Measurements from ENCODE around the gene PHYKPL.

The PHYKPL gene

DNA sequence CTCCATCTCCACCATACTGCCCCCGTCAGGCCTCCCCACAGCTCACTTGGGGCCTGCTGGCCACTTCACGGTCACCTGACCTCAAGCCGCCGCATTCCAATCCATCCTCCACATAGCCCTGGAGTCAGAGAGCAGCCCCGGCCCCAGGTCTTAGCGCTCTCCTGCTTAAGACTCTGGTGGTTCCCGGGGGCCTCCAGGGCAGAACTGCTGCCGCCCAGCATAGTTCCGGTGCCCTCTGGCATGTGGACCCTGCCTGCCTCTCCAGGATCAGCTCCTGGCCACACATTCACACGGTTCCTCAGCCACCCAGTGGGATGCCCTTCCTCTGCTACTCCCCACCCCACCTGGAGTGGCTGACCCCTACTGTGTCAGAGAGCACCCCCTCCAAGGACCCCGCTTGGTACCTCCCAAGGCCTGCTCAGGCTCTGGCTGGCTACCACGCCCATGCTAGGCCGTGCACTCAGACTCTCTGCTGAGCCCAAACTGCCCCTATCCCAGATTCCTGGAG lies 8.7 kb downstream of the PHYKPL start:
- ATAC-seq (replicated peaks; ENCODE audit: extremely low read depth, poor library complexity, severe bottlenecking): no peak
- H3K4me1 Mint-ChIP-seq: peaks cover 62% of the 10 kb centered on the region
- DNase-seq (ENCODE audit: low spot score in 2 of 2): no peak
- peak overlapping the region; percentile 79 for H3K27ac Mint-ChIP-seq (ENCODE audit: low read depth)
- H3K36me3 Mint-ChIP-seq (ENCODE audit: insufficient read depth): peaks cover 34% of the 10 kb centered on the region
- no peak overlapping the region for H3K4me3 Mint-ChIP-seq
- no peaks in the 10 kb centered on the region for H3K27me3 Mint-ChIP-seq
- H3K9me3 Mint-ChIP-seq: no peaks in the 10 kb centered on the region

DNA sequence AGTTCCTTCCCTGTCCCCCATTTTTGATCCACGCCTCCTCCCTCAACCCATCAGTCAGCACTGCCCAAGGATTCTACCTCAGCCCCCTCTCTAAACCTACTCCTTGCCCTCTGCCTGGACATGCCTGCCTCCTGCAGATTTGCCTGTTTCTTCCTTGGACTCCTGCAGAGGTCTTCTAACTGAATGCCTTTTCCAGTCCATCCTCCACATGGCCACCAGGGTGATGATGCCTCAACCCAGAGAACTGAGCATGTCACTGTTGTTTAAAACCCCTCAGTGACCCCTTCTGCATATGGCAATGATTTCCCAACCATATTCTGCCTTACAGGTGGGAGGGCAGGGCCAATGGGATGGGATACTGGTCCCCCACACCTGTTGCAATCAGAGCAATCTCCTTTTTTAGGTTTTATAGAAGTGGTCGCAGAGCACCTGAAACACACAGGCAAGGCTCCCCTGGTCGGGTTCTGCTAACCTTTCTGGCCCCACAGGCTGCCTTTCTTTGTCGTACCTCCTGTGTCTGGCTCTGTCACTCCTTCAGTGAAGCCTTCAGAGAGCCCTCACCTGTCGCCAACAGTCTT lies 9.3 kb downstream of the PHYKPL start:
- no peak for DNase-seq (ENCODE audit: low spot score in 2 of 2)
- Mint-ChIP-seq H3K4me1 (peaks cover 56% of the 10 kb centered on the region), H3K4me3 (no peak overlapping the region), H3K27me3 (no peaks in the 10 kb centered on the region), H3K27ac (ENCODE audit: low read depth) (peak overlapping the region; percentile 79), H3K9me3 (no peaks in the 10 kb centered on the region), H3K36me3 (ENCODE audit: insufficient read depth) (peaks cover 36% of the 10 kb centered on the region)
- ATAC-seq (replicated peaks; ENCODE audit: extremely low read depth, poor library complexity, severe bottlenecking): no peak

DNA sequence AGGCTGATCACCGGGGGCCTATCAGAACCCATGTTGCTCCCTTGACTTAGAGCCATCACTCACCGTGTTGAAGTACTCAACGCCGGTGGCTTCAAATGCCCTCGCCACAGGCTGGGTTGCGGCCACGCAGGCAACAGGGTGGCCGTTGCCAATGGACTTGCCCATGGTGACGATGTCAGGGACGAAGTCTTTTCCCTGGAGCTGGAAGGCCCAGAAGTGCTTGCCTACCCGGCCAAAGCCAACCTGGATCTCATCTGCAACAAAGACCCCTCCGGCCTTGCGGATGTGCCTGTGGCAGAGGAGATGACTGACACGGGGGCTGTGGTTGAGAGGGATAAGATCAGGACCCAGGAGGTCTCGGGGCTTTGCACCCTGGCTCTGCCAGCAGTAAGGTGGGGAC lies 10.3 kb downstream of the PHYKPL start:
- Mint-ChIP-seq H3K4me3 (no peak overlapping the region), H3K27ac (ENCODE audit: low read depth) (no peak overlapping the region), H3K36me3 (ENCODE audit: insufficient read depth) (peaks cover 34% of the 10 kb centered on the region), H3K9me3 (no peaks in the 10 kb centered on the region), H3K27me3 (no peaks in the 10 kb centered on the region), H3K4me1 (peaks cover 46% of the 10 kb centered on the region)
- DNase-seq (ENCODE audit: low spot score in 2 of 2) (no peak), ATAC-seq (replicated peaks; ENCODE audit: extremely low read depth, poor library complexity, severe bottlenecking) (no peak)

DNA sequence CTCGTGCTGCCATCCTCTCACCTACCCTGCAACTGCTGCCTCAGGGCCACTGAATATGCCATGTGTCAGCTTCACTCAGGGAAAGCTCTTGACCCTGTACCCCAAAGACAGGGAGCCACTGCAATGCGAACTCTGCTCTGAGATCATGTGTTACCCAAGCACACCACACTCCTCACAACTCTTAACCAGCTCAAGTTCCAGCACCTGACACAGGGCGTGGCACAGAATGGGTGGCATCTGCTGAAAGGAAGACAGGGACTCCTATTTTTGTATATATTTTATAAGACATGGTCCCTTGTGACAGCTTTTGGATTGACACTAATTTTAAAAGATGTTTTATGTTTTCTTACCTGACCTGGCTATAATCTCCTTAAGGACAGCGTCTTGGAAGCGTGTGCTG lies 10.7 kb downstream of the PHYKPL start:
- DNase-seq (ENCODE audit: low spot score in 2 of 2): no peak
- Mint-ChIP-seq H3K4me1 (peaks cover 43% of the 10 kb centered on the region), H3K9me3 (no peaks in the 10 kb centered on the region), H3K4me3 (no peak overlapping the region), H3K27me3 (no peaks in the 10 kb centered on the region), H3K27ac (ENCODE audit: low read depth) (peak overlapping the region; percentile 70), H3K36me3 (ENCODE audit: insufficient read depth) (peaks cover 34% of the 10 kb centered on the region)
- no peak for ATAC-seq (replicated peaks; ENCODE audit: extremely low read depth, poor library complexity, severe bottlenecking)

DNA sequence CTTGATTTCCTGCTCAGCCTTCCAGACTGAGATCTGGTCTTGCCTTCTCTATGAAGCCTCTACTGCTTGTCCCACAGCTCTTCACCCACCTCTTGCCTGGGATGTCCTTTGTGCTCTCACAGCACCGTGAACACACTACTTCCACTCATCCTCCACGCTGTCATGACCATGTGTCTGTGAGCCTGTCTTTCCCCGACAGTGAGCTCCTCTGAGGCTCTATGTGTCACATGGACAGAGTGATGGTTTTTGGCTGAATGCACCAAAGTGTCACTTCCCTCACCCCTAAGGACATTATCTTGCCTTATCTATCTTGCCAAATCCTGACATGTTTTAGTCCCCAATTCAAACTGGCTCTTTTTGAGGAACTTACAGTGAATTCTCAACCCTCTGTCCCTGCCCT lies 11.3 kb downstream of the PHYKPL start:
- Mint-ChIP-seq H3K27ac (ENCODE audit: low read depth) (peak overlapping the region; percentile 70), H3K36me3 (ENCODE audit: insufficient read depth) (peaks cover 39% of the 10 kb centered on the region), H3K9me3 (no peaks in the 10 kb centered on the region), H3K4me1 (peaks cover 45% of the 10 kb centered on the region), H3K4me3 (no peak overlapping the region), H3K27me3 (no peaks in the 10 kb centered on the region)
- DNase-seq (ENCODE audit: low spot score in 2 of 2) (no peak), ATAC-seq (replicated peaks; ENCODE audit: extremely low read depth, poor library complexity, severe bottlenecking) (no peak)

DNA sequence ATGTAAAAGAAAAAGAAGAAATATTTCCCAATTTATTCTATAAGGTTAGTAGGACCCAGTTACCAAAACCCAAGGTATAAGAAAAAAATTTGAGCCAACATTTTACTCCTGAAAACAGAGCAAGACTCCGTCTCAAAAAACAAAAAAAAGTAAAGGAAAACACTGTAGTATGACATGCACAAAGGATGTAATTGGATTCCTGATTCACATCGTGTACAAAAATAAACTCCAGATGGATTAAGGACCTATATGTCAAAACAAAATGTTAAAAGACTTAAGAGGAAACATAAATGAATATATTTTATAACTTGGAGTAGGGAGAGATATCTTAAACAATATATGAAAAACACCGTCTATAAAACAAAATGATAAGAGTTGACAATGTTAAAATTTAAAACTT lies 13.8 kb downstream of the PHYKPL start:
- Mint-ChIP-seq H3K36me3 (ENCODE audit: insufficient read depth) (peaks cover 42% of the 10 kb centered on the region), H3K9me3 (no peaks in the 10 kb centered on the region), H3K27ac (ENCODE audit: low read depth) (no peak overlapping the region), H3K4me3 (no peak overlapping the region), H3K4me1 (peaks cover 40% of the 10 kb centered on the region), H3K27me3 (no peaks in the 10 kb centered on the region)
- no peak for DNase-seq (ENCODE audit: low spot score in 2 of 2)
- no peak for ATAC-seq (replicated peaks; ENCODE audit: extremely low read depth, poor library complexity, severe bottlenecking)

DNA sequence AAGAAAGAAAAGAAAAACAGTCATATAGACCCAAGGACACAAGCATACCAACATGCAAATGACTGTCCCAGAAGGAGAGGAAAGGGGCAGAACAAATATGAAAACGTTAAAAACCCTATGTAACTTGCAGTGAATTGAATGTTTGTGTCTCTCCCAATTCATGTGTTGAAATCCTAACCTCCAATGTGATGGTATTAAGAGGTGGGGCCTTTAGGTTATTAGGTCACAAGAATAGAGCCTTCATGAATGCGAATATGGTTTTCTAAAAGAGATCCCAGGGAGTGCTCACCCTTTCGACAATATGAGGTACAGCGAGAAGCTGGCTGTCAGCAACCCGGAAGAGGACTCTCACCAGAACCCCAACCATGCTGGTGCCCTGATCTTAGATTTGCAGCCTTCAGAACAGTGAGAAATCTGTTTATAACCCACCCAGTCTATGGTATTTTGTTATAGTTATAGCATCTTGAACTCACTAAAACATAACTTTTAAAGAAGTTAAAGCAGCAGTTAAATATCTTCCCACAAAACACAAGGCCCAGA lies 14.3 kb downstream of the PHYKPL start:
- Mint-ChIP-seq H3K4me1 (peaks cover 40% of the 10 kb centered on the region), H3K4me3 (no peak overlapping the region), H3K36me3 (ENCODE audit: insufficient read depth) (peaks cover 47% of the 10 kb centered on the region), H3K9me3 (no peaks in the 10 kb centered on the region), H3K27ac (ENCODE audit: low read depth) (no peak overlapping the region), H3K27me3 (no peaks in the 10 kb centered on the region)
- no peak for ATAC-seq (replicated peaks; ENCODE audit: extremely low read depth, poor library complexity, severe bottlenecking)
- no peak for DNase-seq (ENCODE audit: low spot score in 2 of 2)

DNA sequence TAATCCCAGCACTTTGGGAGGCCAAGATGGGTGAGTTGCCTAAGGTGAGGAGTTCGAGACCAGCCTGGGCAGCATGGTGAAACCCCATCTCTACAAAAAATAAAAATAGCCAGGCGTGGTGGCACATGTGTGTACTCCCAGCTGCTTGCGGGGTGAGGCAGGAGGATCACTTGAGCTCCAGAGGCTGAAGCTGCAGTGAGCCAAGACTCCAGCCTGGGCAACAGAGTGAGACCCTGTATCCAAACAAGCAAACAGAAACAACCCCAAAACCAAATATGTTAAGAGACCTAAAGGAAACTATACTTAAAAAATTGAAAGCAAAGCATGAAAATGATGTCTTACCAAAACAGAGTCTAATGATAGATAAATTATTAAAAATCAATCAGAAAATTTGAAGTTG lies 15.8 kb downstream of the PHYKPL start:
- peaks cover 34% of the 10 kb centered on the region for H3K4me1 Mint-ChIP-seq
- no peak overlapping the region for H3K4me3 Mint-ChIP-seq
- DNase-seq (ENCODE audit: low spot score in 2 of 2): no peak
- H3K36me3 Mint-ChIP-seq (ENCODE audit: insufficient read depth): peaks cover 49% of the 10 kb centered on the region
- ATAC-seq (replicated peaks; ENCODE audit: extremely low read depth, poor library complexity, severe bottlenecking): no peak
- no peaks in the 10 kb centered on the region for H3K9me3 Mint-ChIP-seq
- H3K27me3 Mint-ChIP-seq: no peaks in the 10 kb centered on the region
- peak overlapping the region; percentile 19 for H3K27ac Mint-ChIP-seq (ENCODE audit: low read depth)

DNA sequence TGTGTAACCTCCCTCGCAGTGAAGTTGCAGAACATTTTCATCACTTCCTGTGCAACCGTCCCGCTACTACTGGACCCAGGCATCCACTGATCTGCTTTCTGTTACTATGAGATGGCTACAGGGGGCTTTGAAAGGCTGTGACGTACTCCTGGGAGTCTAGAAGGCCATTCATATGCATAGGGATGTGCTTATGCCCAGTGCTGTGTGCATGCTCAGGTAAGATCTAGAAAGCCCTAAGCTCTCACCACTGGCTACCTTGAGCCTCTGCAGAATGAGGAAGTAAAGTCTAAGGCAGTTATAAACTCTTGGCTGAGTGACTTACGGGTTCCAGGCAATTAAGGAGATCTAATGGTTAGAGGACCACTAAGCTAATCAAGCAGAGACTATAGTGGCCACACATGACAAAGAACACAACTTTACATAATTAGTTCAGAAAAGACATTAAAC lies 16.5 kb downstream of the PHYKPL start:
- DNase-seq (ENCODE audit: low spot score in 2 of 2): no peak
- no peaks in the 10 kb centered on the region for H3K9me3 Mint-ChIP-seq
- H3K27ac Mint-ChIP-seq (ENCODE audit: low read depth): peak overlapping the region; percentile 19
- no peak for ATAC-seq (replicated peaks; ENCODE audit: extremely low read depth, poor library complexity, severe bottlenecking)
- H3K4me3 Mint-ChIP-seq: no peak overlapping the region
- peaks cover 27% of the 10 kb centered on the region for H3K4me1 Mint-ChIP-seq
- no peaks in the 10 kb centered on the region for H3K27me3 Mint-ChIP-seq
- H3K36me3 Mint-ChIP-seq (ENCODE audit: insufficient read depth): peaks cover 54% of the 10 kb centered on the region

DNA sequence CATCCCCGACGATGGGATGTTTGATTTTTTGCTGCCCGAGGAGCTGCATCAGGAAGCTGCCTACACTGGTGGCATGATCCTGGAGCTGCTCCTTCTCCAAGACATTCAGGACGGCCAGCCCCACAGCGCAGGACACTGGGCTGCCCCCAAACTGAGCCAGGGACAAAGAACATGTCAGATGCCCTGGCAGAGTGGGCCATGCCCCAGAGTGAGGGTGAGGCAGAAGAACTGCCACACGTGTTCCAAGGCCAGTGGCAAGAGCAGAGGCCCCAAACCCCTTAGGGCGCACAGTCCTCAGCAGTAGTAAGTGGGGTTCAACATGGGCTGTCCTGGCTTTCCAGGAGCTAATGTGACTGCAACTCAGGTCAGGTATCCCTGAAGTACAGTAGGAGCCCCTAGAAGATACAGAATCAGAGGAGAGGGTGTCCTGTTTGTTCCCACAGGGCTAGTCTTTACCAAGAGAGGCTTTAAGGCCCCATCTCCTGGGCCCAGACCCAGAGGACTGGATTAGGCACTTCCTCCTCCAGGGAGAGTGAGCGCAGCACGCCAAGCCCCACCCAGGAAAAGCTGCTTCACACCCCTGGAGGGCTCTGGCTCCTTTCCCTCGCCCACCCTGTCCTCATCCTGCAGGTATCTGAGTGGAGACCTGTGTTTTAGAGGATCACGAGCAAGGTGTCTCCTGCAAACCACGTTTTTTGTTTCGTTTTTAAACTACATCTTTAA lies 17.2 kb downstream of the PHYKPL start:
- H3K4me3 Mint-ChIP-seq: no peak overlapping the region
- H3K36me3 Mint-ChIP-seq (ENCODE audit: insufficient read depth): peaks cover 53% of the 10 kb centered on the region

DNA sequence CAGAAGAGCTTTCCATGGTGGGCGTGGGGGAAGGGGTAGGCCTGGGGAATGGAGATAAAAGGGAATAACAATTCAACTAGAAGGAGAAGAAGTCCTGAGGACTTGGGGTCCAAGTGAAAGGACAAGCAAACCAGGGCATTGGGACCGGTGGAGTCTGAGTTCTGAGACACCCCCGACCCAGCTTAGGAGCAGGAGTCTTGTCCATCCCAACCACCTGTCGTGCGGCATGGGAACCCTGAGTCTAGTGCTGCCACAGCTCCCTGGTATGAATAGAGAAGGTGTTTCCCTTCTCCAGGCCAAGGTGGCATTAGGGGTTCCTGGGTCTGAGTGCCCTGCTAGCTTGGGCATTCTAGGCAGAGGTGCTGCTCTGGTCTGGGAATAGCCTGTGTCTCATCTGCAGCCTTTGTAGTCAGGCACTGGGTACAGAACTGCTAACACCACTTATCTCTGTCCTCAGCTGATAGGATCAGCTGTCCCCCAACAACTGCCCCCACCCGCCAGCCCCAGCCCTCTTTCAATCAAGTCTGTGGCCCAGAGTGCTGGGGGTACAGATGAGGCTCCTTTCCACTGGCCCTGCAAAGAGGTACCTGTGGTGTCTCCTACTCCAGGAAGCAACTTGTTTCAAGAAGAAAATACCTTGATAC lies 18.3 kb downstream of the PHYKPL start:
- Mint-ChIP-seq H3K4me1 (peaks cover 31% of the 10 kb centered on the region), H3K27ac (ENCODE audit: low read depth) (no peak overlapping the region), H3K27me3 (no peaks in the 10 kb centered on the region), H3K4me3 (no peak overlapping the region), H3K9me3 (no peaks in the 10 kb centered on the region), H3K36me3 (ENCODE audit: insufficient read depth) (peaks cover 55% of the 10 kb centered on the region)
- ATAC-seq (replicated peaks; ENCODE audit: extremely low read depth, poor library complexity, severe bottlenecking): no peak
- DNase-seq (ENCODE audit: low spot score in 2 of 2): no peak

More for the DNA sequence above, 17.2 kb downstream of the PHYKPL start:
- no peak overlapping the region for H3K27ac Mint-ChIP-seq (ENCODE audit: low read depth)
- ATAC-seq (replicated peaks; ENCODE audit: extremely low read depth, poor library complexity, severe bottlenecking) (no peak), DNase-seq (ENCODE audit: low spot score in 2 of 2) (no peak)
- no peaks in the 10 kb centered on the region for H3K27me3 Mint-ChIP-seq
- H3K4me1 Mint-ChIP-seq: peaks cover 21% of the 10 kb centered on the region
- H3K9me3 Mint-ChIP-seq: no peaks in the 10 kb centered on the region

DNA sequence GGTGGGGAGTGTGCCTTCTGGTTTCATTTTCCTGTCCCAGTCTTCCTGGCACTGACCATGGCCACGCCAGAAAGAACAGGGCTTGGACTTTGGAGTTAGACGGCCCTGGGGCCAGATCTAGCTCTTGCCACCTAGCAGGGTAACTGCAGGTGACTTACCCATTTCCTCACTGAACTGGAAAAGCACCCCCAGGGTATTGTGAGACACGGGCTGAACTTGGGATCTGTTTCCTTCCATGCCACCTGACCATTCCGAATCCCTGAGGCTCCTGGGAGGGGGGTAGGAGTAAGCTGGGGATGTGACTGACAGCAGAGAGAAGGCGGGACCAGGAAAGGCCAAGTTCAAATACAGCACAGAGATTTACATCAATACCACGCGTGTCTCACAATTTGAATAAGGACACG lies 18.9 kb downstream of the PHYKPL start:
- DNase-seq (ENCODE audit: low spot score in 2 of 2): no peak
- no peak overlapping the region for H3K27ac Mint-ChIP-seq (ENCODE audit: low read depth)
- peaks cover 58% of the 10 kb centered on the region for H3K36me3 Mint-ChIP-seq (ENCODE audit: insufficient read depth)
- H3K4me1 Mint-ChIP-seq: peaks cover 33% of the 10 kb centered on the region
- H3K9me3 Mint-ChIP-seq: no peaks in the 10 kb centered on the region
- H3K4me3 Mint-ChIP-seq: no peak overlapping the region
- no peak for ATAC-seq (replicated peaks; ENCODE audit: extremely low read depth, poor library complexity, severe bottlenecking)
- no peaks in the 10 kb centered on the region for H3K27me3 Mint-ChIP-seq
